SK-N-SH treated with all-trans-retinoic acid at 6 μM for 48 hours (cell line): Measurements from ENCODE around the gene SH3RF2.
A peak's percentile ranks its signal among the peaks of the same experiment; 100 is the strongest.
"Not testable (repeated sequence)": the region's sequence is repeated elsewhere in the genome, so short reads cannot be mapped to it uniquely, and the experiment has no call there.

ENCODE experiments used
- ATAC-seq: fragments of 200-7000 bp; cut with Tn5 transposase; 3 replicates; pipeline ENCODE4 v1.9.1; 2020; ENCODE audit warnings: mild to moderate bottlenecking, moderate library complexity
- BACH2 ChIP-seq: fragments of 250-450 bp; sonication (Bioruptor Pico); IDR thresholded peaks from 2 replicates; pipeline ENCODE4 v1.9.0; 2021; ENCODE audit warnings: mild to moderate bottlenecking, borderline replicate concordance
- CREB5 ChIP-seq: fragments of 250-450 bp; sonication (Bioruptor Pico); IDR thresholded peaks from 2 replicates; pipeline ENCODE4 v1.5.1; 2020; ENCODE audit warnings: low read depth, mild to moderate bottlenecking, moderate library complexity
- CSDC2 ChIP-seq: fragments of 250-450 bp; sonication (Bioruptor Pico); IDR thresholded peaks from 2 replicates; pipeline ENCODE4 v1.5.0; 2020; ENCODE audit warnings: mild to moderate bottlenecking, moderate library complexity
- CSRNP3 ChIP-seq: fragments of 250-450 bp; sonication (Bioruptor Pico); IDR thresholded peaks from 2 replicates; pipeline ENCODE4 v1.5.1; 2021; ENCODE audit warnings: mild to moderate bottlenecking, moderate library complexity
- ESRRG ChIP-seq: fragments of 250-450 bp; sonication (Bioruptor Pico); IDR thresholded peaks from 2 replicates; pipeline ENCODE4 v1.6.1; 2021; ENCODE audit warnings: mild to moderate bottlenecking
- GLIS3 ChIP-seq: fragments of 250-450 bp; sonication (Bioruptor Pico); IDR thresholded peaks from 2 replicates; pipeline ENCODE4 v1.5.0; 2020; ENCODE audit warnings: mild to moderate bottlenecking, moderate library complexity
- ISL1 ChIP-seq: fragments of 250-450 bp; sonication (Bioruptor Pico); IDR thresholded peaks from 2 replicates; pipeline ENCODE4 v2.1.2; 2022; ENCODE audit warnings: mild to moderate bottlenecking, moderate library complexity
- OSR1 ChIP-seq: fragments of 250-450 bp; sonication (Bioruptor Pico); IDR thresholded peaks from 2 replicates; pipeline ENCODE4 v1.8.0; 2022; ENCODE audit warnings: moderate library complexity, mild to moderate bottlenecking, inconsistent platforms
- PATZ1 ChIP-seq: fragments of 250-450 bp; sonication (Bioruptor Pico); IDR thresholded peaks from 2 replicates; pipeline ENCODE4 v1.8.0; 2020; ENCODE audit warnings: mild to moderate bottlenecking, moderate library complexity, borderline replicate concordance
- POU6F1 ChIP-seq: fragments of 250-450 bp; sonication (Bioruptor Pico); IDR thresholded peaks from 2 replicates; pipeline ENCODE4 v1.8.0; 2021; ENCODE audit warnings: low read depth, mild to moderate bottlenecking, moderate library complexity, borderline replicate concordance
- PPARA ChIP-seq: fragments of 250-450 bp; sonication (Bioruptor Pico); IDR thresholded peaks from 2 replicates; pipeline ENCODE4 v1.5.0; 2020; ENCODE audit warnings: mild to moderate bottlenecking, borderline replicate concordance
- RARB ChIP-seq: fragments of 250-450 bp; sonication (Bioruptor Pico); IDR thresholded peaks from 2 replicates; pipeline ENCODE4 v1.8.0; 2021; ENCODE audit warnings: mild to moderate bottlenecking, moderate library complexity
- SNAI2 ChIP-seq: fragments of 250-450 bp; sonication (Bioruptor Pico); IDR thresholded peaks from 2 replicates; pipeline ENCODE4 v1.5.0; 2020; ENCODE audit warnings: mild to moderate bottlenecking, moderate library complexity
- TSHZ2 ChIP-seq: fragments of 250-450 bp; sonication (Bioruptor Pico); IDR thresholded peaks from 2 replicates; pipeline ENCODE4 v1.5.0; 2020; ENCODE audit warnings: mild to moderate bottlenecking, moderate library complexity
- ZC3H10 ChIP-seq: fragments of 250-450 bp; sonication (Bioruptor Pico); IDR thresholded peaks from 2 replicates; pipeline ENCODE4 v1.5.1; 2021; ENCODE audit warnings: mild to moderate bottlenecking, moderate library complexity
- ZFP3 ChIP-seq: fragments of 250-450 bp; sonication (Bioruptor Pico); IDR thresholded peaks from 2 replicates; pipeline ENCODE4 v1.5.0; 2020; ENCODE audit warnings: mild to moderate bottlenecking, moderate library complexity
- ZNF565 ChIP-seq: fragments of 450-650 bp; formaldehyde crosslinking; conservative IDR thresholded peaks from 2 replicates; pipeline ENCODE4 v1.5.0; 2020; ENCODE audit warnings: low read depth, mild to moderate bottlenecking, moderate library complexity
- ZNF70 ChIP-seq: fragments of 450-650 bp; formaldehyde crosslinking; IDR thresholded peaks from 2 replicates; pipeline ENCODE4 v1.5.0; 2020; ENCODE audit warnings: mild to moderate bottlenecking, moderate library complexity
- ZNF8 ChIP-seq: fragments of 450-650 bp; formaldehyde crosslinking; IDR thresholded peaks from 2 replicates; pipeline ENCODE4 v1.5.0; 2020; ENCODE audit warnings: mild to moderate bottlenecking, moderate library complexity

The SH3RF2 gene

GRCh38 chr5:145990170-145990569, 53.8 kb downstream of the SH3RF2 start:
- TF ChIP-seq ZNF565 (CRISPR knock-in tag) (no peak), OSR1 (no peak), ISL1 (no peak), PATZ1 (no peak), ZC3H10 (CRISPR knock-in tag) (no peak), SNAI2 (CRISPR knock-in tag) (no peak), BACH2 (CRISPR knock-in tag) (no peak), ZNF70 (CRISPR knock-in tag) (no peak), ZFP3 (CRISPR knock-in tag) (no peak), CSDC2 (CRISPR knock-in tag) (no peak), POU6F1 (no peak)
- no peak for ATAC-seq

- TF ChIP-seq PPARA: no peak
- no peak for TF ChIP-seq GLIS3
- TF ChIP-seq RARB (CRISPR knock-in tag): no peak
- TF ChIP-seq CREB5 (CRISPR knock-in tag): no peak
- TF ChIP-seq ESRRG (CRISPR knock-in tag): no peak
- no peak for TF ChIP-seq CSRNP3 (CRISPR knock-in tag)
- no peak for TF ChIP-seq ZNF70 (CRISPR knock-in tag)
- no peak for TF ChIP-seq ISL1
- no peak for TF ChIP-seq BACH2 (CRISPR knock-in tag)
- TF ChIP-seq CSDC2 (CRISPR knock-in tag): no peak
- no peak for TF ChIP-seq TSHZ2 (CRISPR knock-in tag)
- TF ChIP-seq PATZ1: no peak
- no peak for TF ChIP-seq ZNF8 (CRISPR knock-in tag)
- peak; percentile 63; the same call in 2 of the 3 replicates for ATAC-seq
Measured at GRCh38 chr5:145991044-145991575, 54.7 kb downstream of the SH3RF2 start.

- ATAC-seq: not testable (repeated sequence)
Measured at GRCh38 chr5:145993538-145993937, 57.2 kb downstream of the SH3RF2 start.
